ENCODE data around the gene OCA2.
A peak's percentile ranks its signal among the peaks of the same experiment; 100 is the strongest.
"Not testable (repeated sequence)": the region's sequence is repeated elsewhere in the genome, so short reads cannot be mapped to it uniquely, and the experiment has no call there.

The OCA2 gene

DNA sequence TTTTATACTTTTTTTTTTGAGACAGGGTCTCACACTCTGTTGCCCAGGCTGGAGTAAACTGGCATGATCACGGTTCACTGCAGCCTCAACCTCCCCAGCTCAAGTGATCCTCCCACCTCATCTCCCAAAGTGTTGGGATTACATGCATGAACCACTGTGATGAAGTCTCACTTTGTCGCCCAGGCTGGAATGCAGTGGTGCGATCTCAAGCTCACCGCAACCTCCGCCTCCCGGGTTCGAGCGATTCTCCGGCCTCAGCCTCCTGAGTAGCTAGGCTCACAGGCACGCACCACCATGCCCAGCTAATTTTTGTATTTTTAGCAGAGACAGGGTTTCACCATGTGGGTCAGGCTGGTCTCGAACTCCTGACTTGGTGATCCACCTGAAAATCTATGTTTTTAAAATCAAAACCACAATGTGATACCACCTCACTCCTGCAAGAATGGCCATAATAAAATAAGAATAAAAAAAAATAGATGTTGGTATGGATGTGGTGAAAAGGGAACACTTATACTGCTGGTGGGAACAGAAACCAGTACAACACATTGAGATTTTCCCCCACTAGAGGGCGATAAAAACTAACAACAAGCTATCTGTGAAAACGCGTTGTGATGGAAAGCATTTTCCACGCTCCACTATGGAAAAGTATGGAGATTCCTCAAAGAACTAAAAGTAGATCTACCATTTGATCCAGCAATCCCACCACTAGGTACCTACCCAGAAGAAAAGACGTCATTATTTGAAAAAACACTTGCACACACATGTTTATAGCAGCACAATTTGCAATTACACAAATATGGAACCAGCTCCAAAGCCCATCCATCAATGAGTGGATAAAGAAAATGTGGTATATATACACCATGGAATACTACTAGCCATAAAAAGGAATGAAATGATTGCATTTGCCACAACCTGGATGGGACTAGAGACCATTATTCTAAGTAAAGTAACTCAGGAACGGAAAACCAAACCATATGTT, 26.8 kb upstream of the OCA2 start:
- H3K4me3 ChIP-seq (ENCODE audit: low read depth, low read length) = no peak overlapping the region
- peak; percentile 17 for DNase-seq (ENCODE audit: low read depth)
- TF ChIP-seq, protein P1, sequence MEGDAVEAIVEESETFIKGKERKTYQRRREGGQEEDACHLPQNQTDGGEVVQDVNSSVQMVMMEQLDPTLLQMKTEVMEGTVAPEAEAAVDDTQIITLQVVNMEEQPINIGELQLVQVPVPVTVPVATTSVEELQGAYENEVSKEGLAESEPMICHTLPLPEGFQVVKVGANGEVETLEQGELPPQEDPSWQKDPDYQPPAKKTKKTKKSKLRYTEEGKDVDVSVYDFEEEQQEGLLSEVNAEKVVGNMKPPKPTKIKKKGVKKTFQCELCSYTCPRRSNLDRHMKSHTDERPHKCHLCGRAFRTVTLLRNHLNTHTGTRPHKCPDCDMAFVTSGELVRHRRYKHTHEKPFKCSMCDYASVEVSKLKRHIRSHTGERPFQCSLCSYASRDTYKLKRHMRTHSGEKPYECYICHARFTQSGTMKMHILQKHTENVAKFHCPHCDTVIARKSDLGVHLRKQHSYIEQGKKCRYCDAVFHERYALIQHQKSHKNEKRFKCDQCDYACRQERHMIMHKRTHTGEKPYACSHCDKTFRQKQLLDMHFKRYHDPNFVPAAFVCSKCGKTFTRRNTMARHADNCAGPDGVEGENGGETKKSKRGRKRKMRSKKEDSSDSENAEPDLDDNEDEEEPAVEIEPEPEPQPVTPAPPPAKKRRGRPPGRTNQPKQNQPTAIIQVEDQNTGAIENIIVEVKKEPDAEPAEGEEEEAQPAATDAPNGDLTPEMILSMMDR (IDR thresholded peaks at IDR 0.05; ENCODE audit: control insufficient read depth, extremely low read depth, insufficient read depth) = peak; percentile 70

DNA sequence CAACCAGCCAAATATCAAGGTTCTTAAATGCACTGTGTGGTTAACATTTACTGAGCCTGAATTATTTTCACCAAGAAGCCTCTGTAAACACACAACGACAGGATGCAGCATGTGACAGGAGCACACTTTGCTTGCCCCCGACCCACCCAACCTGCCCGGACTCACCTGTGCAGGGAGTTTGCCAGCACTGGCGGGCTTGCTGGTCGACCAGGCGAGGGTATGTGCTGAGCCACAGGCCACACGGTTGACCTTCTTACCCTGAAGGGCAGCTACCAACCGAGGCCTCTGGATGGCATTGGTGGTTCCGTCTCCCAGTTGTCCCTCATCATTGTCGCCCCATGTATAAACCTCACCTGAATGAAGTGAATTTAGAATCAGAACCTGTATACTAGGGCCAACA, 25.7 kb upstream of the OCA2 start:
- TF ChIP-seq, protein P1 (IDR thresholded peaks at IDR 0.05; ENCODE audit: control insufficient read depth, extremely low read depth, insufficient read depth) = no peak
- DNase-seq (ENCODE audit: low read depth) = no peak
- no peak overlapping the region for H3K4me3 ChIP-seq (ENCODE audit: low read depth, low read length)

DNA sequence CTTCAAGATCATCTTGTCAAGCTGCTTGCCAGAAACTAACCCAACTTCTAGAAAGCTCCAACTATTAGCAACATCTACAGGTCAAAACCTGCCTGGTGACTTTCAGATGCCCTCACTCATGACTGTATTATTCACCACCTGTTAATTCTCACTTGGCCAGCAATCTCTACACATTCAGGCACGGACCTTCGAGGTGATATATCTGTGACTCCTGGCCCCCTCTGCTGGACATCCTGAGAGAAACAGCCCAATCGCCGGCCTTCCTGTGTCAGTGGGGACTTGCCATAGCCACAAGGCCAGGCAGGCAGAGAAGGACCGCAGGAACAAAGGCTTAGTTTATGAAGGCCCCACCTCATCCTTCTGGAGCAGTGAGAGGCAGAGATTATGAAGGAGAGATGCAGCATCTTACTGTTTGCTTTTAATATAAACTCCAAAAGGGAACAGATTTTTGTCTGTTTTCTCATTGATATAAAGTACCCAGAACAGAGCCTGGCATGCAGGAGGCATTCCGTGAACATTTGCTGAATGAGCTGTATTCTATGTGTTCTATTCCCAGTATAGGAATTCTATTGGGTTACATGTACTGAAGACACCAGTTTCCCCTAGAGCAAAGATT, 24.4 kb upstream of the OCA2 start:
- H3K4me3 ChIP-seq (ENCODE audit: low read depth, low read length) = no peak overlapping the region
- TF ChIP-seq, protein P1 (IDR thresholded peaks at IDR 0.05; ENCODE audit: control insufficient read depth, extremely low read depth, insufficient read depth) = peak; percentile 77
- DNase-seq (ENCODE audit: low read depth) = peak; percentile 66

DNA sequence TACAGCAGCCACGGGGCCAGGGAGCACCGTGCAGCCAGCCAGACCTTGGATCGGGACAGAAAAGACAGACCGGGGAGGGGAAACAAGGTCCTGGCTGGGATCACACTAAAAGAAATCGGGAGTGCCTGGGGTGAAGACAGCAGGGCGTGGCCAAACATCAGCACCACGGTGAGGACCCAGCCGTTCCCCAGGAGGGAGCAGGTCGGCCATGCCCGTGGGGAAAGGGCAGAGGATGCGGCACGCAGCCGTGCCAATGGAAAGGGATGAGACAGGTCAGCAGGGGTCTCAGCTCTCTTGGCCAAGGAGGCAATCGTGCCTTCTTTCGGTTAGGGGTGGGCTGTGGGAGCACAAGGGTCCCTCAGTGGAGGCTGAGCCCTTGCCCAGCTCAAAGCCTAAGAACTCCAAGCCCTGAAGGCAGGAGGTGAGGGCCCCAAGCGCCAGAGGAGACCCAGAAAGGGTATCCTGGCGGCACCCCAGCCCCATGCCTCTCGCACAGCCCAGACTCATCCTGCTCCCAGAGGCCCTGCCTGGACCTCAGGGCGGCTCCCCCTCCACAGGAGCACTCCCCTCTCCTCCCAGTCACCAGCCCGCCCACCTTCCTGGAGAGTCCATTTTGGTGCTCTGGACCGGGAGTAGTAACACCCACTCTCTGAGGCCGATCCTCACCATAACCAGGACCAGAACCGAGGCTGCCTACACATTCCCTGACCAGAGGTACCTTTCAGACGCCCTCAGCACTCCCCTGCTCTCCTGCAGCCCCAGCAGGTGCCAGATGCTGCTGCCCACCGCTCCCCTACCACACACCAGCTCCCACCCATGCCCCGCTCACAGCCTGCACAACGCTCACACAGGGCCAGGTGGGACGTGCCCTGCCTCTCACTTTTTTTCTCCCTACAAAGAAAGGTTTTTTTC, 23.2 kb upstream of the OCA2 start:
- TF ChIP-seq, protein P1 (IDR thresholded peaks at IDR 0.05; ENCODE audit: control insufficient read depth, extremely low read depth, insufficient read depth) = no peak
- no peak for DNase-seq (ENCODE audit: low read depth)
- H3K4me3 ChIP-seq (ENCODE audit: low read depth, low read length) = no peak overlapping the region

DNA sequence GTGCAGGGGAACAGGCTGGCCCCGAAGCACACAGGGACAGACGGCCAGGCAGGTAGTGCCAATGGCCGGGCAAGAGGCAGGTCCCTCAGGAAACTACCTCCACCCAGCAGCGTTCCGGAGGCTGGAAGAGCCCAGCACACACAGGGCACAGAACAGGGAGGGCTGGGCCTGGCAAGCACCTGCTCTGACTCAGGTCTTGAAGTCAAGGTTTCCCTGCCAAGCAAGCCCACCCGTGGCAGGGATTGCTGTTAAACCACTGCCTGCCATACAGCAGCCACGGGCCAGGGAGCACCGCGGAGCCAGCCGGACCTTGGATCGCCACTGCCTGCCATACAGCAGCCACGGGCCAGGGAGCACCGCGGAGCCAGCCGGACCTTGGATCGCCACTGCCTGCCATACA, 22.5 kb upstream of the OCA2 start:
- H3K4me3 ChIP-seq (ENCODE audit: low read depth, low read length); DNase-seq (ENCODE audit: low read depth): not testable (repeated sequence)

DNA sequence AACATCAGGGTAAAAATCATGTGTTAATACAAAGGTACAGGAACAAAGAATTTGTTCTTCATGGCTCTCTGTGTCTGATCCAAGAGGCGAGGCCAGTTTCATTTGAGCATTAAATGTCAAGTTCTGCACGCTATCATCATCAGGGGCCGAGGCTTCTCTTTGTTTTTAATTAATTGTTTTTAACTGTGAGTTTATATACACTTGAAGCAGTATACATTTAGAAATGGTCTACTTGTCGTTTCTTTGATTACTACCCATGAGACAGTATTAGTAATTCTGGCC, 21.2 kb upstream of the OCA2 start:
- TF ChIP-seq, protein P1 (IDR thresholded peaks at IDR 0.05; ENCODE audit: control insufficient read depth, extremely low read depth, insufficient read depth) = no peak
- H3K4me3 ChIP-seq (ENCODE audit: low read depth, low read length) = no peak overlapping the region
- no peak for DNase-seq (ENCODE audit: low read depth)

DNA sequence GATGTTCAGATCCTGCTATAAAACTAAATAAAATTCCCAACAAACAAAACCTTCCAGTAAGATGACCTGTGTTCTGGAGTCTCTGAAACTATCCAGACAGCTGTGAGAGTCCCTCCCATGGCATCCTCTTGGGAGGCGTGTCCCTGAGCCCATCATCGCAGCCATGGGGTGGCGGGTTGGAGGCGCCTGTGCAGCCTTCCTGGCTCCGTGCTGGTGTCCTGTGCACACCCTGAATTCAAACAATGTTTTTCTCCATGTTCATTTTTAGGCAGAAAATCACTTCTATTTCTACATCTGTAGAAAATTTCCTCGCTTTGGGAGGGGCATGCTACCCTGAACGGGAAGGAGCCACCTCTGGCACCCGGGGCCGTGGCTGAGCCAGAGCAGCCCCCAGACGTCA, 19.4 kb upstream of the OCA2 start:
- TF ChIP-seq, protein P1 (IDR thresholded peaks at IDR 0.05; ENCODE audit: control insufficient read depth, extremely low read depth, insufficient read depth) = no peak
- DNase-seq (ENCODE audit: low read depth) = no peak
- H3K4me3 ChIP-seq (ENCODE audit: low read depth, low read length) = no peak overlapping the region

All from LNCaP clone FGC (cell line).